GM12872 (cell line): ENCODE data around the gene CHST11.

Experiments used
- TF ChIP-seq, protein P1 (sequence below): IDR thresholded peaks from 3 replicates; pipeline ENCODE4 v1.5.1; 2011; ENCODE audit warnings: low read depth, mild to moderate bottlenecking, low read length, moderate library complexity; ENCODE audit not compliant: insufficient read depth

Gene CHST11

DNA sequence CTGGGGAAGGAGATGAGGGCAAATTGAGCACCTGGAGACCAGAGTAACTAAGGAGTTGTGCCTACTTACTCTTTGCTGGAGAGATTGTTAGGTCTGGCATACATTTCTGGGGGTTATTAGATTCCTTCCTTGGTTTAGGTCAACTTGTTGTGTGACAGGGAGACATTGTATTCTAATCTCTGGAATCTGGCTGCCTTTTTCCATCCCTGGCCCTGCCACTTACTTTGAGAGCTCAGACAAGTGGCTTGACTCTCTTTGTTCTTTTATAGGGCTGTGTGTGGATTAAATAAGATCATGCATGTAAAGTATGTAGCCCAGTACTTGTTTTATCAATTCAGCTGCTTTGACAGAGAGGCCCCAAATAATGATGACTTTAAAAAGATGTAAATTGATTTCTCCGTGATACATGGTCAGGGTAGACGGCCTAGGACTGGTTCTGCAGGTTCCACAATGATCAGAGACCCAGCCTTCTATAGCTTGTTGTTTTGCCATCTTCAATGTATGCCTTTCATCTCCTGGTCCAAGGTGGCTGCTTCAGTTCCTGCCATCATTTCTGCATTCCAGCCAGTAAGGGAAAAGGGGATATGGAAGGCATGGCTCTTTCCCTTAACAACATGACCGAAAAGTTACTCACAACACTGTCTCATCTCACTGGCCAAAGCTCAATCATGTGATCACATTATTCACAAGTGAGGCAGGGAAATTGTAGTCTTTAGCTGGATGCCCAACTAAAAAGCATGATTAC is 72.6 kb downstream of the CHST11 start:
- TF ChIP-seq, protein P1, sequence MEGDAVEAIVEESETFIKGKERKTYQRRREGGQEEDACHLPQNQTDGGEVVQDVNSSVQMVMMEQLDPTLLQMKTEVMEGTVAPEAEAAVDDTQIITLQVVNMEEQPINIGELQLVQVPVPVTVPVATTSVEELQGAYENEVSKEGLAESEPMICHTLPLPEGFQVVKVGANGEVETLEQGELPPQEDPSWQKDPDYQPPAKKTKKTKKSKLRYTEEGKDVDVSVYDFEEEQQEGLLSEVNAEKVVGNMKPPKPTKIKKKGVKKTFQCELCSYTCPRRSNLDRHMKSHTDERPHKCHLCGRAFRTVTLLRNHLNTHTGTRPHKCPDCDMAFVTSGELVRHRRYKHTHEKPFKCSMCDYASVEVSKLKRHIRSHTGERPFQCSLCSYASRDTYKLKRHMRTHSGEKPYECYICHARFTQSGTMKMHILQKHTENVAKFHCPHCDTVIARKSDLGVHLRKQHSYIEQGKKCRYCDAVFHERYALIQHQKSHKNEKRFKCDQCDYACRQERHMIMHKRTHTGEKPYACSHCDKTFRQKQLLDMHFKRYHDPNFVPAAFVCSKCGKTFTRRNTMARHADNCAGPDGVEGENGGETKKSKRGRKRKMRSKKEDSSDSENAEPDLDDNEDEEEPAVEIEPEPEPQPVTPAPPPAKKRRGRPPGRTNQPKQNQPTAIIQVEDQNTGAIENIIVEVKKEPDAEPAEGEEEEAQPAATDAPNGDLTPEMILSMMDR: no peak

DNA sequence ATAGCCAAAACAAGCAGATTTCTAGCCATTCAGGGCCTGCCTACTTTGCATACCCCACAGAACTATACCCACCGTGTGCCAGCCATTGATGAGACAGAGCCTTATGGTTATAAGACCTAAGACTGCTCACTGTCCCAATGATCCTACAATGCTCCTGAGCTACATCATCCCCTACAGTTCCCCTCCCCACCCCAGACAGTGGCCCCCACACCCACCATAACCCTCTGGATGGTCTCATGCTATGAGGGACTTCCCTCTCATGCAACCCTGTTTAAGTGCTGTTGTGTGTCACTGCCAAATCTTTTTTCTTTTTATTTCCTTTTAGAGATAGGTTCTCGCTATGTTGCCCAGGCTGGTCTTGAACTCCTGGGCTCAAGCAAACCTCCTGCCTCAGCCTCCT is 75.9 kb downstream of the CHST11 start:
- TF ChIP-seq, protein P1: no peak

DNA sequence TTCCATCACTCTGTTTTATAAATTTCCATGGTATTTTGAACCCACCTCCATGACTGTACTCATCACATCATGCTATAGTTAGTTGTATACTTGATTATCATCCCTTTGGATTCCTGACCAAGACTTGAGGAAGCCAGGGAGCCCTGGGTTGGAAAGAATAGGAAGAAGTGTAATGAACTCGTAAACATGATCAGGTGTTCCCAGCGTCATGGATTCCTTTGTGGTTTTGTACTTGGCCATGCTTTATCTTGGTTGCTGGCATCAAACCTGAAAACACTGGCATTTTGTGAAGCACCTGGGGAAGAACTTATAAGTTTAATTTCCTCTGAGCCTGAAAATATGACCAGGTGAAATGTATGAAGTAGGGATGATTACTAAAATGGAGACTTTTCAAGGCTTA is 76.4 kb downstream of the CHST11 start:
- TF ChIP-seq, protein P1: no peak

DNA sequence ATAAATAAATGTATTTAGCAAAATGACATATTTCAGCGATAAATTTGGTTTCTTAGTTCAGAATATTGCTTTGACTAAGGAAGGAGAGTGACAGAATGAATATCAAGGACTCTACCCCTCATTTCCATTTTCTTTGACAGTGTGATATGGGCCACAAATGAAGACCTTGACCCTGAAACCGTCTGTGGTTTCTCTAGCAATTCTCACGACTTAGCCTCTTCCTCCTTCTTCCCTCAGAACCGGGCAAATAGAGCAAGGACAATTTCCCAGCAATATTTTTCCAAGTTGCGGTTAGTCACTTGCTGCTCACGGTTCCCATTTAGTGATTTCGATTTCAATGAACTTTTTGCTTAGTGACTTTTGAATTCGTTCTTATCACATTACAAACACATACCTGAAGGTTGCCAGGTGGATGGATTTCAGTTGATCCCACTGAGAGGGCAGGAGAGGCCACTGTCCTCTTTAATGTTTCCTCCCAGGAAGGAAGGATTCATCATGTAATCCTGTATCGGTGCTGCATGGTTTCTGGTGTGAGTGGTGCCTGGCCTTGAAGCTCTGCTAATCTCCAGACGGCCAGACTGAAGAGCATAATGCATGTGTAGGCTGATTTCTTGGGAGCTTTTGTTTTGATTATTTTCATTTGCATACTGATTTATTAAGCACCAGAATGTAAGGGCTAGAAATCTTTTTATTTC is 77.6 kb downstream of the CHST11 start:
- TF ChIP-seq, protein P1: no peak

DNA sequence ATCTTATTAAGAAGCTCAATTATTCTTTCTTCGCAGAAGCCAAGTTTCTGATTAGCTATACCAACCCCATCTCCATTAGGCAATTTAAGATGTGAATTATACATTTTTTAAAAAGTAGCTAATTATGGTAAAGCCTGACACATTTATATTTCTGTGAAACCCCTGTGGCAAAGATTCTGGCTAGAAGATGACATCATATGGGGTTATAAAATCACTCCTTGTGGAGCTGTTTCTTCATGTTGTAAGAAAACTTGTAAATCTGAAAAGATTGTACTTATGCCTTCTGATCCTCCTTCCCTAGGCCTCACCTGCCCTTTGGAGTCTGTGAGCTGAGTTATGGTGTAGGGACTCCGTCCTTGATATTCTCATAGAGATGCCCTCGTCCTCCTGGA is 78.1 kb downstream of the CHST11 start:
- TF ChIP-seq, protein P1: no peak

DNA sequence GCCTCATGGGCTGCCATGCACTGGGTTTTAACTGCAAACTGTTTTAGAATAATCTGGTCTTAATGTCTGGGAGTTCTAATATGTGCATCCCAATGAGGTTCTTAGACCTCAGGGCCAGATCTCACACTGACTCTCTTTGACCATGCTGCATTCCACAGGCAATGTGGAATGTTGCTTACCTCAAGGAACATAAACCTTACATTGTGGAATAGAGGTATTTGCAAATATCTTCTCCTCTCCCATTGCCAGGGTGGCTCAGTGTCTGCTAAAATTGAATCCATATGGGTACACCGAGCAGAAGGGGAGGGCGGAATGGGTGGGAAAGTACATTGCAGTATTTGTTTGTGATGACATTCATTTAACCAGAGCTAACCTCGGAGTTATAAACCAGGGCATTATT is 78.6 kb downstream of the CHST11 start:
- TF ChIP-seq, protein P1: no peak

DNA sequence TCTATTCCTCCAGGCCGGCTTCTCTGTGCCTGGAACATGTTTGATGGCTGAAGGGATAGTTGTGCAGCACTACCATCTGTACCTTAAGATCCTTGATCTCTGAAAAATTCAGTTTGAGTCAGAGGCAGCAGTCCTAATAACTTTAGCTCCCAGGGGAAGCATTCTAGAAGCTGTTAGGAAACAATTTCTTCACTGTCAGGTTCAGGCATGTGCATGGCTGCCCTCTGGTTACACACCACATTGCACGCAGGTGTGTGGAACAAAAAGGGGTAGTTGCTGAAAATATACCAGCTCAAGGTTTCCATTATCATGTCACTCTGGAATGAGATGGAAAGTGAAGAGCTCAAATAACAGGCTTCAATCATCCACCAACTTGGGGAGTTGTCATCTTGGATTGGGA is 80.1 kb downstream of the CHST11 start:
- TF ChIP-seq, protein P1: no peak
